ENCODE data around the gene CENPE.

DNA sequence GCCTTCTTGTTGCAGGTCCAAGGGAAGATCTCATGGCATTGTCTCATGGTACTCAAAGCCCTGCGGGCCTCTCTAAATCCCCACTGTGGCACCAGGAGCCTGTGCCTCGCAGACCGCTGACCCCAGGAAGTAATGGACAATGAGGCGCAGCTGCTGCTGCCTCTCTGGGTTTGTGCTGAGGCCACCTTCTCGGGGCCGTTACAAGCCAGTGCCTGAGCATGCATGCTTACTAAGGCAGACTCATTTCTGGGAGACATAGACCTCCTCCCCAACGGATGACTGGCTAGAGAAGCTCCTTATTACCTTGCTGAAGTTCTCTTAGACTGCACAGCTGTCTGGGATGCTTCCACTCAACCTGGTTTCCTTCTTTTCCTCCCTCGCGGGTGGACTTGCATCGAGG lies 99.8 kb downstream of the CENPE start:
- TF ChIP-seq NFIC (IDR thresholded peaks at IDR 0.05) (no peak), RAD21 (IDR thresholded peaks at IDR 0.05; ENCODE audit: low read depth) (no peak), EGR1 (IDR thresholded peaks at IDR 0.05) (no peak), EP300 (IDR thresholded peaks at IDR 0.05; ENCODE audit: borderline replicate concordance) (no peak), TAF1 (IDR thresholded peaks at IDR 0.05; ENCODE audit: low read depth) (no peak)
- TF ChIP-seq, protein P1, sequence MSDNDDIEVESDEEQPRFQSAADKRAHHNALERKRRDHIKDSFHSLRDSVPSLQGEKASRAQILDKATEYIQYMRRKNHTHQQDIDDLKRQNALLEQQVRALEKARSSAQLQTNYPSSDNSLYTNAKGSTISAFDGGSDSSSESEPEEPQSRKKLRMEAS (IDR thresholded peaks at IDR 0.05) = no peak
